Cerebellar cortex (tissue), 1 donor: Measurements from ENCODE around the gene EFNA5.

Experiments used
- DNase-seq: peaks from one replicate; pipeline ENCODE4 v3.0.0-alpha.2; 2015; ENCODE audit warnings: low spot score

The EFNA5 gene

GRCh38 chr5:107672211-107673038 is 1.7 kb upstream of the EFNA5 start:
- peak; percentile 82 for DNase-seq

GRCh38 chr5:107671742-107672210 is 1.0 kb upstream of the EFNA5 start:
- peak; percentile 45 for DNase-seq

GRCh38 chr5:107670087-107670931 is 428 bp downstream of the EFNA5 start:
- no peak for DNase-seq

DNA sequence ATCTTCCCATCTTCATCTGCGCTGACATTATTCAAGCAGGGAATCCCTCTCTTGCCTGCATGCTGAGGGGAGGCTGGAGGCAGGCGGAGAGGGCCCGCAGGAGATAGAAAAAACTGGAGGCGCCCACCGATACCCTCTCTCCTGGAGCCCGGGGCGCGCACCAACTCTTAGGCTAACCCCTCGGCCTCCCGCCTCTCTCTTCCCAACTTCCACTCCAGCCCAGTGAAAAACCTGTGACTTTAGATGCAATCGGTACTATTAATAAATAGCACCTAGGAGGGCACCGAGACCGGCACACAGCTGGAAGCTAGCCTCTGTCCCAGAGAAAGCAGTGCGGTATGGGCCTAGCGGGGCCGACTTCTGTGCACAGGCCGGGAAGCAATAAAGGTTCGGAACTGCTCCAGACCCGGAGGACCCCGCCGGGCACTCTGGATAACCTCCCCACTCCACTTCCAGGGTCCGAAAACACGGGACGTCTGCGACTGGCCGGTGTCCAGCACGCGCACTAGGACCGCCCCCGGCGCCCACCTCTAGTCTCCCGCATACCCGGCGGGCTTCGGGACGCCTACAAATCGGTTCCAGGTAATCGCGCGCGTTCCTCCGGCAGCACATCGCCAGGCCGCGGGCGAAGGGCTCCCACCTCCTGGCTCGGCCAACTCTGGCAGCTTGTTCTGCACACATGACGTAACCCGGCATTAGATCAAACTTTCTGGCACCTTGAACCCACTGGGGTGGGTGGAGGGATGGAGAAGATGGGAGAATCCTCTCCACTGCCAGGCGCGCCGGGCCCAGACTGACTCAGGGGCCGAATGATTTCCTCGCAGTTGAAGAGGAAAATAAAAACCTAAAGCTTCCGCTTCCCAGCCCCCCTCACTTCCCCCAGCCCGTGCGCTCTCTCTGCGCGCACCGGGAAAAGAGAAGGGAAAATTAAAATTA is 1.4 kb downstream of the EFNA5 start:
- DNase-seq: peak; percentile 28

GRCh38 chr5:107668154-107669095 is 2.3 kb downstream of the EFNA5 start:
- peak; percentile 36 for DNase-seq

DNA sequence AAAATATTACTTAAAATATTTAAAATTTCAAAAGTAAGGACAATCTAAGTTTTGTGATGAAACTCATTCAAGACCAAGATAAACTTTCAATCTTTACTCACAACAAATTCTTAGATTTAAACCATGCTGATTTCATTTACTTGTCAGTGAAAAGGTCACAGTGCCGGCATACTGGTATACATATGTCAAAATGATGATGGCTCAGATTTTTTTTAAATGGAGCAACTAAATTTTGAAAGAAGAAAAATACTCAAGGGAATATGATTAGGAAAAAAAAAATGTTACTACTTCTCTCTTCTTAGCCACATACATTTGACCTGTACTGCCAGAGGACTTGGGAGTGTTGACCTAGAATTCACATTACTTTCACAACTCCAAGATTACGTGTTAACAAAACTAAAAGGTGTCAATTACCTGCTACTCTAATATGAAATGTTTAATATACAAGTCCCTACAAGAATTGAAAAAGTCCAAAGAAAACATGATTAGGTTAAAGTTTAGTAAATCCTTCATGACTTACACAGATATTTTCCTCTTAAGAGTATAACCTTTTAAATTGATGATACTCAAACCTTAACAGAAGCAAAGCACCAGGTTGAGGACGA is 4.6 kb downstream of the EFNA5 start:
- no peak for DNase-seq

DNA sequence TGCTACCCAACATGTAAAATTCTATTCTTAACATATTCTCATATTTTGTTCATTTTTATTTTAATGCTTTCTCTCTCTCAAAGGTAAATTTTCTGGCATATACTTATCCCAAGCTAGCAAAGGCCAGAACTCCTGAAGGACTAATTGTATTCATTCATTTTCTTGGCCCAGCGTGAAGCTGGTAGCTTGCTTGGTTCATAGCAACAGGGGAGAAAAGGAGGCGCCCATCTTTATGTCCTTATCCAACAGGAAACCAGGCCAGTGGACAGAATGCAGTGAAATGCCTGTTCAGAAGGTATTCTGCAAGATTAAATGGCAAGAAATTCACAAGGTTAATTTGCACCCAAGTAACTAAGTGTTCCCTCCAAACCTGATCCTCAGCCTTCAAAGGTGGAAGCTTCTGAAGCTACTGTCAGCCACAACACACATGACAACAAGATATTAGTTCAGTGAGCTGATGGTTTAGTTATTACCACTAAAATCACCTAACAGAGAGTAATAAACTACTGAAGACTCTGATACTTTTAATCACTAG is 5.6 kb downstream of the EFNA5 start:
- no peak for DNase-seq

GRCh38 chr5:107663697-107664096 is 7.0 kb downstream of the EFNA5 start:
- no peak for DNase-seq

- DNase-seq: no peak
Measured at GRCh38 chr5:107661650-107662044, 9.1 kb downstream of the EFNA5 start.

- DNase-seq: no peak
Measured at GRCh38 chr5:107661038-107661649, 9.6 kb downstream of the EFNA5 start.

- DNase-seq: no peak
Measured at GRCh38 chr5:107658528-107658927, 12.2 kb downstream of the EFNA5 start.

GRCh38 chr5:107655831-107656230 is 14.9 kb downstream of the EFNA5 start:
- peak; percentile 45 for DNase-seq

- DNase-seq: no peak
Measured at GRCh38 chr5:107654827-107655226, 15.9 kb downstream of the EFNA5 start.

DNA sequence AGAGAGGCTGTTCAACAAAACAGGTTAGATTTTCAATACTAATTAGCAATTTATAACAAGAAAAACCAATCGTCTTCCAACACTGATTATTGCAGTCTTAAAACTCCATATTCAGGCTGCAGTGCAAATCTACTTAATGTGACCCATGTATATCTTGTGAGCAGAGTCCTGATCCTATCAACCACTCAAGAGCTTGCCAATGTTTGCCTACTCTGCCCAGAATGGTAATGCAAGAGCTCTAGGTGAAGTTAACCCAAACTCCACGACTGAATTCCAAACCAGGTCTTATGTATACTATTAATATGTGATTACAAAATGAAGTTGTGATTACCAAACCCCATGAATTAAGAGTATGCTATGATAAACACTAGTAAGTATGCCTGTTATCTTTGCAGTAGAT is 17.1 kb downstream of the EFNA5 start:
- DNase-seq: no peak

- peak; percentile 34 for DNase-seq
Measured at GRCh38 chr5:107652839-107653607, 17.7 kb downstream of the EFNA5 start.

DNA sequence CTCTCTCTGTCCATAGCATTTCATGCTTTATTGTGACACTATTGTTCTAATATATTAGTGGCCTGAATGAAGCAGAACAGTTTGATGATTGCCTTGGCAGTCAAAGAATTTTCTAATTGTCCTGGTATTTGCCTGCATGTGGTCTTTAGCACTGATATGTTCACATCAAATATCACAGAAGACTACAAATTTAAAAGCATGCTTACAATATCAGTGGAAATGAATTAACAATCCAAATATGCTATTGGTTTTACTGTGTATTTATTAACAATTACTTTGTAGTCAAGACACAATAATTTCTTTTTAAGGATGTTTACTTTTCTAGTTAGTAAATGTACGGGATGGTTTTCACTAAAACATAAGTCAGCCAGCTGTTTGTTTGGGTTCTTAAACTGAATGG is 18.3 kb downstream of the EFNA5 start:
- no peak for DNase-seq

GRCh38 chr5:107651325-107651724 is 19.4 kb downstream of the EFNA5 start:
- DNase-seq: no peak

DNA sequence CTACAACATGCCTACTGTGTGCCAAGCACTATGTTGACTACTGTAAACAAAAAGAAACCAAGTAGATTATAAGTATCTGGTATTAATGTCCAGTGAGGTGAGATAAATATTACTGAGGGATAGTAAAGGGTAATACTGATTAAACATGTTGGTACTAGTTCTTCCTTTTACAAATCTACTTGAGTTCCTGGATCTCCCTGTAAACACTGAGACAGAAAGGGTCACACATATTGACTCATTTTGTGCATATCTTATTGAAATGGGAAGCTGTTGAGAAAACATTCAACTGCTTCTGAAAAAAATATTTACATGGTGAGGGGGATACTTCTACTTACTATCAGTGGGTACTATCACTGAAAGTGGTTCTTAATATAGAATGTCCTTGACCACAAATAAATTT is 24.3 kb downstream of the EFNA5 start:
- no peak for DNase-seq

DNA sequence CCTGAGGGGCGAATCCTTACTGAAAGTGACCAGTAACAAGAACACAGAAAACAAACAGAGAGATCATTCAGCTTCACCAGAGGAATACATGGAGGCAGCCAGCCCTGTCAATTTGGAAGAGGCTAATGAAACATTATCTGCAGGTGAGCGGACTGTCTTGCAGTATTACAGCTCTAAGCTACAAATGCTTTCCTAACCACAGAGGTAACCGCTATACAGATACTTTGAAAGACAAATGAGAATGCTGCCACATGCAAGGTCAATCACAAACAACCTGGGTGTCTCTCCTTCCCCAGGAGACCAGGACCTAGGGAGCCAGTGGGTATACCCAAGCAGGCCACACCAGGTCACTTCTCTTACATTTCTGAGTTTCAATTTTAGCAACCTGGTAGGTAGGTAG is 30.2 kb downstream of the EFNA5 start:
- no peak for DNase-seq
